Panc1 (cell line): ENCODE measurements around the gene DCAF4L1.

ENCODE experiments used
- CTCF ChIP-seq: fragments of 450-650 bp; IDR thresholded peaks from 2 replicates; pipeline ENCODE4 v1.5.1; 2017; ENCODE audit warnings: mild to moderate bottlenecking
- POLR2AphosphoS5 ChIP-seq: IDR thresholded peaks from 2 replicates; pipeline ENCODE4 v1.6.1; 2012; ENCODE audit warnings: mild to moderate bottlenecking, low read depth, low read length, moderate library complexity
- REST ChIP-seq, 2 experiments: IDR thresholded peaks; 2 replicates each; pipeline ENCODE4 v1.6.1; 2011 to 2012; ENCODE audit warnings: low read depth in 2 of 2, control low read depth in 1 of 2, low read length in 1 of 2, mild to moderate bottlenecking in 1 of 2, moderate library complexity in 1 of 2; ENCODE audit not compliant: insufficient read depth in 1 of 2
- SIN3A ChIP-seq: IDR thresholded peaks from 2 replicates; pipeline ENCODE4 v1.6.1; 2012; ENCODE audit warnings: low read depth, mild to moderate bottlenecking, low read length, moderate library complexity, borderline replicate concordance; ENCODE audit not compliant: insufficient read depth
- TCF7L2 ChIP-seq: IDR thresholded peaks from 2 replicates; pipeline ENCODE4 v1.6.1; 2011; ENCODE audit warnings: mild to moderate bottlenecking, low read depth, low read length, inconsistent platforms

GRCh38 chr4:41998019-41998418 is 16.5 kb downstream of the DCAF4L1 start:
- TF ChIP-seq CTCF (no peak), SIN3A (no peak), REST (IDR thresholded peaks at IDR 0.05; ENCODE audit: insufficient read depth in 1 of 2, low read depth in 2 of 2, low read length in 1 of 2) (no peak), TCF7L2 (no peak), POLR2AphosphoS5 (no peak)
